Ishikawa (cell line): ENCODE results near the gene GAST.

ENCODE experiments used
- CEBPB ChIP-seq: IDR thresholded peaks from 2 replicates; pipeline ENCODE4 v1.6.1; 2012
- CREB1 ChIP-seq: IDR thresholded peaks from 2 replicates; pipeline ENCODE4 v1.6.1; 2012; ENCODE audit warnings: low read depth
- EGR1 ChIP-seq: IDR thresholded peaks from 2 replicates; pipeline ENCODE4 v1.6.1; 2012
- EP300 ChIP-seq: IDR thresholded peaks from 2 replicates; pipeline ENCODE4 v1.6.1; 2012; ENCODE audit warnings: borderline replicate concordance
- FOXM1 ChIP-seq: IDR thresholded peaks from 2 replicates; pipeline ENCODE4 v1.6.1; 2012; ENCODE audit warnings: low read depth, borderline replicate concordance
- MAX ChIP-seq: IDR thresholded peaks from 2 replicates; pipeline ENCODE4 v1.6.1; 2012
- NFIC ChIP-seq: IDR thresholded peaks from 2 replicates; pipeline ENCODE4 v1.6.1; 2012
- RAD21 ChIP-seq: IDR thresholded peaks from 2 replicates; pipeline ENCODE4 v1.6.1; 2012; ENCODE audit warnings: low read depth
- REST ChIP-seq: IDR thresholded peaks from 2 replicates; pipeline ENCODE4 v1.6.1; 2012; ENCODE audit warnings: low read depth, mild to moderate bottlenecking
- TAF1 ChIP-seq: IDR thresholded peaks from 2 replicates; pipeline ENCODE4 v1.6.1; 2012; ENCODE audit warnings: low read depth, mild to moderate bottlenecking
- TCF12 ChIP-seq: IDR thresholded peaks from 2 replicates; pipeline ENCODE4 v1.6.1; 2012; ENCODE audit warnings: low read depth
- TEAD4 ChIP-seq: IDR thresholded peaks from 2 replicates; pipeline ENCODE4 v1.6.1; 2012
- USF1 ChIP-seq: IDR thresholded peaks from 2 replicates; pipeline ENCODE4 v1.6.1; 2012
- YY1 ChIP-seq: IDR thresholded peaks from 2 replicates; pipeline ENCODE4 v1.6.1; 2012; ENCODE audit warnings: low read depth
- ZBTB7A ChIP-seq: IDR thresholded peaks from 2 replicates; pipeline ENCODE4 v1.6.1; 2012; ENCODE audit warnings: low read depth

Gene GAST

GRCh38 chr17:41676058-41676419 is 36.1 kb upstream of the GAST start:
- no peak for TF ChIP-seq CEBPB
- TF ChIP-seq REST, result no peak
- no peak for TF ChIP-seq CREB1
- no peak for TF ChIP-seq EP300
- TF ChIP-seq TCF12, result no peak
- TF ChIP-seq RAD21, result no peak
- TF ChIP-seq FOXM1, result no peak
- TF ChIP-seq MAX, result no peak
- no peak for TF ChIP-seq TEAD4
- TF ChIP-seq ZBTB7A, result no peak
- TF ChIP-seq NFIC, result no peak
- TF ChIP-seq USF1, result no peak
- TF ChIP-seq EGR1, result no peak
- TF ChIP-seq TAF1, result no peak
- TF ChIP-seq YY1, result no peak

DNA sequence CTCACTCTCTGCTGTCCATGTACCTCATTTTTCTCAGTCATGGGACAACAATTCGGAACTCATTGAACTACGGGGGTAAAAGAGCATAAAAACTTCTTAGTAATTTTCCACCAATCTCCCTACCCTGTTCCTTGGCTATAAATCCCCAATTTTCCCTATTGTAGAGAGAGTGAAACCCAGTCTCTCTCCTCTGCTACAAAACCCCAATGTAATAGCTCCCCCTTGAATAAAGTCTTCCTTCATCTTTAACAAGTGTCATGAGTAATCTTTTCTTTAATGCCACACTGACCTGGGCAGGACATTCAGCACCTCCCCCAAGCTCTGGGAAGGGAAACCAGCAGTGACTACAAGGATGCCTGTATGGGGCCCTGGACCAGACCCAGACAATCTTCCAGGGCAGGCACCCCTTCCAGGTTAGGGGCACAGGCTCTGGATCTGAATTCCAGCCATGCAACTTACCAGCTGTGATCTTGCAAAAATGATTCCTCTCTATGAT is 33.7 kb upstream of the GAST start:
- TF ChIP-seq TCF12 (no peak), EGR1 (no peak), REST (no peak), CEBPB (no peak), FOXM1 (no peak), MAX (no peak), CREB1 (no peak), NFIC (no peak), TAF1 (no peak)

DNA sequence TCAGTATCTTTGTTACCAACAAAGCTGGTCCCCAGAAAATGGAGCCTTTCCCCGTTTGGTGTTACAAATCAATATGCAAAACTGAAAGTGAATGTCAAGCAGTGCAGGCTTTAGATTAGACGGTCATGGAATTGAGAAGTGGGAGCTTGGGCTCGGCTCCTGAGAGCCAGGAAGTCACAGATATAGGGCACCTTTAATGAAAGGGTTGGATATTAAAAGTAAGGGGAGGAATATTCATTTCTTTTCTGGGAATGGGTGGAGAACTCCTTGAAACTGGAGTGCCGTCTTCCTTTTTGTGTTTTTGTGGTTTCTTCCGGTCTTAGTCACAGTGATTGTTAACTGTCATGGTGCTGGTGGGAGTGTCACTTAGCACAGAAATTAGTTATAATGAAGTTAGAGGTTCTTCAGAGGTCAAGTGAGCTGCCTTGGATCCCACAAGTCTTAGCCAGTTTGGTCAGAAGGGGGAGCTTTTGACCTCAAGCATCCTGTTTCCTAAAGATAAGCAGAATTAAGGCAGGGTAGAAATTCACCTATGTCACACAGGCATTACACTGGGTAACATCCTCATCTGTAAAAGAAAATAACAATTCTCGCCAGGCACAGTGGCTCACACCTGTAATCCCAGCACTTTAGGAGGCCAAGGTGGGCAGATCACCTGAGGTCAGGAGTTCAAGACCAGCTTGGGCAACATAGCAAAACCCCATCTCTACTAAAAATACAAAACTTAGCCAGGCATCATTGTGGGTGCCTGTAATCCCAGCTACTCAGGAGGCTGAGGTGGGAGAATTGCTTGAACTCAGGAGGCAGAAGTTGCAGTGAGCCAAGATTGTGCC is 33.0 kb upstream of the GAST start:
- no peak for TF ChIP-seq TCF12
- no peak for TF ChIP-seq MAX
- no peak for TF ChIP-seq NFIC
- no peak for TF ChIP-seq RAD21
- TF ChIP-seq CREB1, result no peak
- no peak for TF ChIP-seq EGR1
- no peak for TF ChIP-seq TAF1
- no peak for TF ChIP-seq EP300
- TF ChIP-seq FOXM1, result no peak
- TF ChIP-seq ZBTB7A, result no peak
- no peak for TF ChIP-seq TEAD4
- no peak for TF ChIP-seq USF1
- no peak for TF ChIP-seq REST
- no peak for TF ChIP-seq YY1
- no peak for TF ChIP-seq CEBPB
